Measurements from ENCODE around the gene LGALS3. TPM values are rescaled to one million over a fixed set of nuclear protein-coding genes. Genes with fewer than 3 reads are reported as not detected.

The LGALS3 gene
- total RNA-seq, 1 experiment from 2014 or later: 317 TPM

GRCh38 chr14:55152052-55152753, 23.2 kb downstream of the LGALS3 start:
- ChIA-PET CTCF (no interaction called here), POLR2A (ENCODE audit: unreplicated experiment) (interaction anchor here (0.6 kb wide), 1 partner anchor 17 kb away, joined by 4 read pairs; no protein-coding TSS in a partner anchor)
- BruUV-seq (replicated peaks): no TSS peak
- TF ChIP-seq EZH2 (IDR thresholded peaks at IDR 0.05; ENCODE audit: low read length, unreplicated experiment) (no peak), CTCF (conservative IDR thresholded peaks at IDR 0.05; ENCODE audit: low read depth, low read length) (no peak), EZH2phosphoT487 (IDR thresholded peaks at IDR 0.05; ENCODE audit: borderline replicate concordance, low read length) (no peak)
- Histone ChIP-seq H3K36me3 (ENCODE audit: low read depth, low read length) (peaks cover 76% of the 10 kb centered on the region), H3F3A (ENCODE audit: low read length, unreplicated experiment) (peaks cover 3% of the 10 kb centered on the region), H3K4me3 (ENCODE audit: low read length) (no peak overlapping the region), H3K9me3 (ENCODE audit: low read length) (no peaks in the 10 kb centered on the region), H2AFZ (ENCODE audit: low read length) (no peak overlapping the region), H3K27me3 (ENCODE audit: low read length) (no peaks in the 10 kb centered on the region), H3K27ac (ENCODE audit: low read length) (no peak overlapping the region), H3K79me2 (ENCODE audit: low read length) (no peaks in the 10 kb centered on the region), H3K9me2 (replicated peaks; ENCODE audit: low read length) (no peaks in the 10 kb centered on the region), H3K9ac (ENCODE audit: low read length) (no peak overlapping the region), H3K4me1 (ENCODE audit: insufficient read depth, low read length) (no peaks in the 10 kb centered on the region), H3K4me2 (ENCODE audit: low read length) (no peak overlapping the region), H4K20me1 (ENCODE audit: low read length) (no peaks in the 10 kb centered on the region)
- intact Hi-C loops (cut with micrococcal nuclease): no loop called here
- peak; percentile 90 for ATAC-seq
- DNase-seq: peak; percentile 39

GRCh38 chr14:55153951-55154350, 24.9 kb downstream of the LGALS3 start:
- H3K79me2 ChIP-seq (ENCODE audit: low read length): no peaks in the 10 kb centered on the region
- no peaks in the 10 kb centered on the region for H3K9me3 ChIP-seq (ENCODE audit: low read length)
- DNase-seq: no peak
- H3K36me3 ChIP-seq (ENCODE audit: low read depth, low read length): peaks cover 71% of the 10 kb centered on the region
- no peak overlapping the region for H3K4me3 ChIP-seq (ENCODE audit: low read length)
- H3K9ac ChIP-seq (ENCODE audit: low read length): no peak overlapping the region
- POLR2A ChIA-PET (ENCODE audit: unreplicated experiment): no interaction called here
- TF ChIP-seq EZH2phosphoT487 (IDR thresholded peaks at IDR 0.05; ENCODE audit: borderline replicate concordance, low read length): no peak
- TF ChIP-seq CTCF (conservative IDR thresholded peaks at IDR 0.05; ENCODE audit: low read depth, low read length): no peak
- no peak for TF ChIP-seq EZH2 (IDR thresholded peaks at IDR 0.05; ENCODE audit: low read length, unreplicated experiment)
- H3F3A ChIP-seq (ENCODE audit: low read length, unreplicated experiment): no peaks in the 10 kb centered on the region
- H3K9me2 ChIP-seq (replicated peaks; ENCODE audit: low read length): no peaks in the 10 kb centered on the region
- intact Hi-C loops (cut with micrococcal nuclease): no loop called here
- no peak for ATAC-seq
- no peak overlapping the region for H3K4me2 ChIP-seq (ENCODE audit: low read length)
- BruUV-seq (replicated peaks): no TSS peak
- no peaks in the 10 kb centered on the region for H3K4me1 ChIP-seq (ENCODE audit: insufficient read depth, low read length)
- no peak overlapping the region for H3K27ac ChIP-seq (ENCODE audit: low read length)
- no peaks in the 10 kb centered on the region for H4K20me1 ChIP-seq (ENCODE audit: low read length)
- CTCF ChIA-PET: no interaction called here
- no peaks in the 10 kb centered on the region for H3K27me3 ChIP-seq (ENCODE audit: low read length)
- H2AFZ ChIP-seq (ENCODE audit: low read length): no peak overlapping the region

- DNase-seq (no peak), ATAC-seq (no peak)
- no peak overlapping the region for H2AFZ ChIP-seq (ENCODE audit: low read length)
- no peak overlapping the region for H3K4me2 ChIP-seq (ENCODE audit: low read length)
- H3K4me3 ChIP-seq (ENCODE audit: low read length): no peak overlapping the region
- no peak for TF ChIP-seq EZH2phosphoT487 (IDR thresholded peaks at IDR 0.05; ENCODE audit: borderline replicate concordance, low read length)
- TF ChIP-seq CTCF (conservative IDR thresholded peaks at IDR 0.05; ENCODE audit: low read depth, low read length): no peak
- no peak for TF ChIP-seq EZH2 (IDR thresholded peaks at IDR 0.05; ENCODE audit: low read length, unreplicated experiment)
- intact Hi-C loops (cut with micrococcal nuclease): no loop called here
- ChIA-PET CTCF (no interaction called here), POLR2A (ENCODE audit: unreplicated experiment) (no interaction called here)
- no peaks in the 10 kb centered on the region for H3K9me2 ChIP-seq (replicated peaks; ENCODE audit: low read length)
- no peaks in the 10 kb centered on the region for H3K9me3 ChIP-seq (ENCODE audit: low read length)
- H3K27ac ChIP-seq (ENCODE audit: low read length): no peak overlapping the region
- no peaks in the 10 kb centered on the region for H3K79me2 ChIP-seq (ENCODE audit: low read length)
- H4K20me1 ChIP-seq (ENCODE audit: low read length): no peaks in the 10 kb centered on the region
- BruUV-seq (replicated peaks): no TSS peak
- H3K27me3 ChIP-seq (ENCODE audit: low read length): no peaks in the 10 kb centered on the region
- H3K4me1 ChIP-seq (ENCODE audit: insufficient read depth, low read length): no peaks in the 10 kb centered on the region
- H3K9ac ChIP-seq (ENCODE audit: low read length): no peak overlapping the region
- peaks cover 64% of the 10 kb centered on the region for H3K36me3 ChIP-seq (ENCODE audit: low read depth, low read length)
- no peaks in the 10 kb centered on the region for H3F3A ChIP-seq (ENCODE audit: low read length, unreplicated experiment)
Observed at GRCh38 chr14:55157080-55157479, 28.0 kb downstream of the LGALS3 start.

All from PC-3 (cell line).